NCI-H2196 treated with DMSO at 0.1 percent for 48 hours (cell line): Measurements from ENCODE around the gene MTG2.

ENCODE experiments used
- DNase-seq: peaks from one replicate; lab custom pipeline; 2025; ENCODE audit not compliant: unreplicated experiment; lab: John Stamatoyannopoulos, UW

Gene MTG2, protein sequence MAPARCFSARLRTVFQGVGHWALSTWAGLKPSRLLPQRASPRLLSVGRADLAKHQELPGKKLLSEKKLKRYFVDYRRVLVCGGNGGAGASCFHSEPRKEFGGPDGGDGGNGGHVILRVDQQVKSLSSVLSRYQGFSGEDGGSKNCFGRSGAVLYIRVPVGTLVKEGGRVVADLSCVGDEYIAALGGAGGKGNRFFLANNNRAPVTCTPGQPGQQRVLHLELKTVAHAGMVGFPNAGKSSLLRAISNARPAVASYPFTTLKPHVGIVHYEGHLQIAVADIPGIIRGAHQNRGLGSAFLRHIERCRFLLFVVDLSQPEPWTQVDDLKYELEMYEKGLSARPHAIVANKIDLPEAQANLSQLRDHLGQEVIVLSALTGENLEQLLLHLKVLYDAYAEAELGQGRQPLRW

GRCh38 chr20:62182469-62183425 is at the start of gene MTG2:
Gene MTG2 (plus strand): TSS chr20:62183028. CDS start chr20:62193421, 10,393 bp downstream.
- DNase-seq, result peak; percentile 93

GRCh38 chr20:62133051-62133845 is 49.6 kb upstream of the MTG2 start:
- DNase-seq, result no peak

- no peak for DNase-seq
These were observed 49.0 kb upstream of the MTG2 start for GRCh38 chr20:62133864-62134263.

DNA sequence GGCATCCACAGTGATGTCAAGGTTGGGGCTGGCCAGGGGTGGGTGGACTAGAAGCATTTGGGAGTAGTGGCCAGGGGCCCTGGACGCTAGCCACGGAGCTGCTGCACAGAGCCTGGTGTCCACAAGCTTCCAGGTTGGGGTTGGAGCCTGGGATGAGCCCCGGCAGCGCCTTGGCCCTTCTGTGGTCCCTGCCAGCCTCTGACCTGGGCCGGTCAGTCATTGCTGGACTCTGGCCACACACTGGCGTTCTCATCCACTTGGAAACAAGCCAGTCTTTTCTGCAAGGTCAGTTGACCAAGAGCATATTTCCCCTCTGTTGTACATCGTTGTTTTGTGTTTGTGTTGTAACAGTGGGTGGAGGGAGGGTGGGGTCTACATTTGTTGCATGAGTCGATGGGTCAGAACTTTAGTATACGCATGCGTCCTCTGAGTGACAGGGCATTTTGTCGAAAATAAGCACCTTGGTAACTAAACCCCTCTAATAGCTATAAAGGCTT is 48.0 kb upstream of the MTG2 start:
- no peak for DNase-seq

GRCh38 chr20:62135573-62136266 is 47.1 kb upstream of the MTG2 start:
- DNase-seq, result no peak

DNA sequence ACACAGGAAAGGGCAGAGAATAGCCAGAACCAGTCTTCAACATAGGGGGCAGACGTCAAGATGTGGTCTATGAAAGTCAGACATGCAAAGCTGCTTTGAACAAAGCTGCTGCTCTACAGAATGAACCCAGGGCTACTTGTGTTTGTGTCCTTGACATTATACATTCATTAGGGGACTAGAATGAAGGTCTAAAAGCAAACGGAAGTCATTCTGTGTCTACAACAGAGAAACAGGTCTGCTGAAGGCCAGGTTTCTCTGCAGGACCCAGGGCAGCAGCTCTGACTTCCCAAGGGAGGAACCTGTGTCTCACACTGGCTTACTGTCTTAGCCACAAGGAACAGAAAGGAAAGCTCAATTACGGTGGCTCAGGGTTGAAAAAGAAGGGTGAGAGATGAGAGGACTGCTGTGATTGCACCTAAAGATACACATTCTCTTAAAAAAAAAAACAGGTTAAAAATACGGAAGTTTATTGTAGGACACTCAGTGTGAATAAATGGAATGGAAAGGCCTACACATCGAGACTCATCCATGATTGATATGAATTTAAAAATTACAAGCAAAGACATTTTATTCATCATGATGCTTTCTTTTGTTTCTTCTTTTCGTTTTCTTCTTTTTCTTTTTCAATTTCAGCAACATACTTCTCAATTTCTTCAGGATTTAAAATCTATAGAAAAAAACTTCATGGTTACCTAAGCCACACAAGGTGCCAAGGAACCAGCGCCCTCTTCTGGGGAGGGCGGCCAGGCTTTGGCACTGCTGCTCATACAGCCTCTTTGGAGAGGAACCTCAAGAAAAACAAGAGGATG is 46.3 kb upstream of the MTG2 start:
- DNase-seq, result peak; percentile 36

- DNase-seq, result no peak
These were observed 45.8 kb upstream of the MTG2 start for GRCh38 chr20:62137092-62137384.

- DNase-seq, result no peak
These were observed 45.2 kb upstream of the MTG2 start for GRCh38 chr20:62137478-62138203.

- DNase-seq, result no peak
These were observed 44.7 kb upstream of the MTG2 start for GRCh38 chr20:62138204-62138543.

DNA sequence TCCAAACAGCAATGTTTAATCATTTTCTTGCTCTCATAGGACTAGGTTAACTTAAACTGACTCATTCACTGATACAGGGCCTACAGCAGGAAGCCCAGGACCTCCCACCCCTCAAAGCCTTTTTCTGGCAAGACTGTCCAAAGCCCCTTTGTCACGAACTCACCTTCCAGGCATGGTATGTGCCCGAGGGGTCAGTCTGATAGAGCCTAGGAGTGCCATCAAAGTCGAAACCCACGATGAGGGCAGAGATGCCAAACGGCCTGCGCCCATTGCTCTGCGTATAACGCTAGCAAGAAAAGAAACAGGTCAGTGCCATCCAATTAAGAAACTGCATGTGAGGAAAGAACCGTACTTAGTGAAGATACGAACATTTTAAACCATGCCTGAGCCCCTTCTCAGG is 43.9 kb upstream of the MTG2 start:
- no peak for DNase-seq

GRCh38 chr20:62139636-62140035 is 43.2 kb upstream of the MTG2 start:
- no peak for DNase-seq

- no peak for DNase-seq
These were observed 41.8 kb upstream of the MTG2 start for GRCh38 chr20:62141043-62141396.

- DNase-seq, result no peak
These were observed 41.2 kb upstream of the MTG2 start for GRCh38 chr20:62141397-62142251.

GRCh38 chr20:62142252-62143080 is 40.4 kb upstream of the MTG2 start:
- no peak for DNase-seq

DNA sequence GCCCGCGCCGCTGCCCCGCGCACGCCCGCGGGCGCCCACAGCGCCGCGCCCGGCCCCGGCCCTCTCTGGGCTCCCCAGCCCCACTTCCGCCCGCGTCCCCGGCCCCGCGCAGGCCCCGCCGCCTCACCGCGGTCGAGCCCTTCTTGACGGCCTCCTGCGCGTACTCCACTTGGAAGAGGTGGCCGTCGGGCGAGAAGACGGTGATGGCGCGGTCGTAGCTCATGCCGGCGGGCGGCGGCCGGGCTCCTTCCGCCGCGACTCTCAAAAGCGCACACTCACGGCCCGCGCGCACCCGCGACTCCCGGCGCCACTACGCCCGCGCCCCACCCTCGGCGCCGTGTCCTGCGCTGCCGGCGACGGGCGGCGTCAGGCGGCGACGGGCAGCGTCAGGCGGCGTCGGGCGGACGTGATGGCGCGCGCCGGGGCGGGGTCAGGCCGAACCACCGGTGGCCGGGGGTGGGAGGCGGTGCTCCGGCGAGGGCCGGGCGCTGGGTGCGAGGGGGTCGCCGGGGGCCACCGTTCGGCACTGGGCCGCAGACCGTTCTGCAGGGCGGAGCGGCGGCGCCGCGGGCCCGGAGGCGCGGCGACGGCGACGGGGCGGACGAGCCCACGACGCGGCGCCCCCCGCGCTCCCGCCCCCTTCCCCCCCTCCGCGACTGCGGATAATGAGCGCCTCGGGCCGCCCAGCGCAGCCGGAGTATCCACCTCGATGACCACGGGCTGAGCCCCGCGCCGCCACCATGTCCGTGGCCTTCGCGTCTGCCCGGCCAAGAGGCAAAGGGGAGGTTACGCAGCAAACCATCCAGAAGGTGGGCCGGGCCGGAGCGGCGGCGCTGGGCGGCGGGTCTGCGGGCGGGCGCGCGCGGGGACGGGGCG is 39.5 kb upstream of the MTG2 start, which contains the start of the genes PSMA7 and SS18L1:
Gene PSMA7, minus strand, starts transcription at position 314 of the 876 bp plus-strand sequence. Its CDS starts 91 bp downstream, at position 223.
Gene SS18L1, plus strand, starts transcription at position 689 of the 876 bp plus-strand sequence. Its CDS starts 52 bp downstream, at position 741.
- DNase-seq, result peak; percentile 69
